HepG2 (cell line): ENCODE results near the gene EIF4G2. TPM values are rescaled to one million over a fixed set of nuclear protein-coding genes. Genes with fewer than 3 reads are reported as not detected.
A peak's percentile ranks its signal among the peaks of the same experiment; 100 is the strongest.

Experiments used
- ARID3A ChIP-seq: IDR thresholded peaks from 2 replicates; pipeline ENCODE4 v1.6.1; 2012; ENCODE audit warnings: low read depth, low read length, improper control_type of control experiment
- BRD4 ChIP-seq: sonication (generic); formaldehyde crosslinking; IDR thresholded peaks from 2 replicates; pipeline ENCODE4 v1.4.0; 2020; ENCODE audit warnings: missing genetic modification reagents
- CEBPB ChIP-seq: IDR thresholded peaks from 2 replicates; pipeline ENCODE4 v1.6.1; 2011; ENCODE audit warnings: low read depth, low read length, improper control_type of control experiment, borderline replicate concordance
- DDIT3 ChIP-seq: sonication (generic); formaldehyde crosslinking; IDR thresholded peaks from 2 replicates; pipeline ENCODE4 v1.4.0; 2020; ENCODE audit warnings: mild to moderate bottlenecking, missing genetic modification reagents
- EEA1 ChIP-seq: sonication (generic); formaldehyde crosslinking; IDR thresholded peaks from 2 replicates; pipeline ENCODE4 v1.5.1; 2020; ENCODE audit warnings: mild to moderate bottlenecking, missing genetic modification reagents, borderline replicate concordance
- FOSL1 ChIP-seq: sonication (generic); formaldehyde crosslinking; IDR thresholded peaks from 2 replicates; pipeline ENCODE4 v1.9.0; 2021; ENCODE audit warnings: missing genetic modification reagents, borderline replicate concordance
- HDAC2 ChIP-seq: sonication (generic); formaldehyde crosslinking; IDR thresholded peaks from 2 replicates; pipeline ENCODE4 v1.4.0; 2020; ENCODE audit warnings: missing genetic modification reagents
- KAT8 ChIP-seq: IDR thresholded peaks from 2 replicates; pipeline ENCODE4 v1.6.1; 2016; ENCODE audit warnings: missing genetic modification reagents, missing compliant biosample characterization
- LRRFIP1 ChIP-seq: sonication (generic); formaldehyde crosslinking; conservative IDR thresholded peaks from 2 replicates; pipeline ENCODE4 v1.4.0; 2020; ENCODE audit warnings: missing genetic modification reagents
- MEF2D ChIP-seq: sonication (generic); formaldehyde crosslinking; IDR thresholded peaks from 2 replicates; pipeline ENCODE4 v1.5.1; 2020; ENCODE audit warnings: mild to moderate bottlenecking, missing genetic modification reagents
- NCOA2 ChIP-seq: sonication (generic); formaldehyde crosslinking; IDR thresholded peaks from 2 replicates; pipeline ENCODE4 v1.8.0; 2022; ENCODE audit warnings: inconsistent platforms
- NR2C2 ChIP-seq: sonication (generic); formaldehyde crosslinking; IDR thresholded peaks from 2 replicates; pipeline ENCODE4 v1.4.0; 2020; ENCODE audit warnings: missing genetic modification reagents, mild to moderate bottlenecking, moderate library complexity, borderline replicate concordance
- NR2F2 ChIP-seq: IDR thresholded peaks from 2 replicates; pipeline ENCODE4 v1.6.1; 2012; ENCODE audit warnings: low read depth, inconsistent platforms, borderline replicate concordance
- POLR2A ChIP-seq, 2 experiments: IDR thresholded peaks; 2 replicates each; pipeline ENCODE4 v1.6.1; 2011; ENCODE audit warnings: low read depth in 2 of 2, low read length in 2 of 2, mild to moderate bottlenecking in 1 of 2, moderate library complexity in 1 of 2; ENCODE audit not compliant: insufficient read depth in 1 of 2
- PRPF4 ChIP-seq: fragments of 200-400 bp; formaldehyde crosslinking; IDR thresholded peaks from 2 replicates; pipeline ENCODE4 v1.6.1; 2016; ENCODE audit warnings: low read length, low read depth; ENCODE audit not compliant: poor library complexity, severe bottlenecking
- TCF7 ChIP-seq: sonication (generic); IDR thresholded peaks from 2 replicates; pipeline ENCODE4 v1.6.1; 2016; ENCODE audit warnings: antibody characterized with exemption, low read depth
- THRA ChIP-seq: sonication (generic); formaldehyde crosslinking; IDR thresholded peaks from 2 replicates; pipeline ENCODE4 v1.4.0; 2020; ENCODE audit warnings: missing genetic modification reagents, borderline replicate concordance
- UBTF ChIP-seq: sonication (generic); formaldehyde crosslinking; IDR thresholded peaks from 2 replicates; pipeline ENCODE4 v1.4.0; 2020; ENCODE audit warnings: mild to moderate bottlenecking, missing genetic modification reagents
- YY1 ChIP-seq: IDR thresholded peaks from 2 replicates; pipeline ENCODE4 v1.6.1; 2011; ENCODE audit warnings: low read length, low read depth, moderate library complexity, mild to moderate bottlenecking; ENCODE audit not compliant: insufficient read depth, insufficient replicate concordance
- ZNF431 ChIP-seq: sonication (generic); formaldehyde crosslinking; IDR thresholded peaks from 2 replicates; pipeline ENCODE4 v1.9.0; 2022; ENCODE audit warnings: missing genetic modification reagents, low read depth, mild to moderate bottlenecking, borderline replicate concordance
- ZNF766 ChIP-seq: sonication (generic); formaldehyde crosslinking; IDR thresholded peaks from 2 replicates; pipeline ENCODE4 v1.5.0; 2020; ENCODE audit warnings: missing genetic modification reagents, borderline replicate concordance
- polyA plus RNA-seq, 8 experiments: library from polyadenylated mRNA; depleted of rRNA in 3 of 8; stranded (reverse) in 7 of 8; unstranded in 1 of 8; fragments of >200 nt; fragmentation: Illumina TruSeq in 4 of 8; extraction: Trizol in 4 of 8; gene quantifications; 2 replicates each; pipeline versions ENCODE4 v1.2.1 to v1.2.3, GENCODE V29; 2011 to 2016; ENCODE audit warnings: low read depth in 4 of 8, missing spikeins in 1 of 8, mixed read lengths in 1 of 8; ENCODE audit not compliant: insufficient read depth in 1 of 8
- total RNA-seq, 5 experiments: library from RNA; depleted of rRNA; stranded (reverse); fragments of >200 nt; fragmentation: Illumina TruSeq; extraction: Trizol; gene quantifications; 2 replicates each; pipeline ENCODE4 v1.2.3, GENCODE V29; 2016; ENCODE audit warnings: low read depth in 1 of 5

EIF4G2 gene
- total and polyA plus RNA-seq, 2 of the 13 experiments (the other 11 are each of a cell fraction or from before 2014, with no cell fraction given), result 362 to 546 TPM

GRCh38 chr11:10777393-10777793 is 31.3 kb downstream of the EIF4G2 start (continued):
- TF ChIP-seq FOSL1, result no peak
- no peak for TF ChIP-seq PRPF4
- TF ChIP-seq HDAC2 (CRISPR knock-in tag), result no peak
- no peak for TF ChIP-seq ARID3A
- no peak for TF ChIP-seq DDIT3 (CRISPR knock-in tag)
- 0 out of 2 replicates have a peak, but pooled peaks have one; percentile 19 for TF ChIP-seq KAT8 (CRISPR knock-in tag)
- TF ChIP-seq NR2C2 (CRISPR knock-in tag), result peak; percentile 62; the same call in 1 of the 2 replicates
- TF ChIP-seq BRD4 (CRISPR knock-in tag), result no peak
- TF ChIP-seq CEBPB, result peak; percentile 70
- TF ChIP-seq EEA1 (CRISPR knock-in tag), result no peak
- no peak for TF ChIP-seq ZNF766 (CRISPR knock-in tag)
- peak; percentile 53; the same call in 1 of the 2 replicates for TF ChIP-seq NCOA2 (CRISPR knock-in tag)
- no peak for TF ChIP-seq POLR2A (IDR thresholded peaks at IDR 0.05; ENCODE audit: insufficient read depth in 1 of 2, low read depth in 2 of 2, low read length in 2 of 2)
- no peak for TF ChIP-seq UBTF (CRISPR knock-in tag)
- peak; percentile 55; the same call in 1 of the 2 replicates for TF ChIP-seq NR2F2
- no peak for TF ChIP-seq MEF2D (CRISPR knock-in tag)
- TF ChIP-seq ZNF431 (CRISPR knock-in tag), result no peak
- no peak for TF ChIP-seq LRRFIP1 (CRISPR knock-in tag)
- TF ChIP-seq YY1, result no peak
- TF ChIP-seq THRA (CRISPR knock-in tag), result 0 out of 2 replicates have a peak, but pooled peaks have one; percentile 18
- TF ChIP-seq TCF7, result no peak
